ENCODE results near the gene UBE2Z. TPM values are rescaled to one million over a fixed set of nuclear protein-coding genes. Genes with fewer than 3 reads are reported as not detected.

The UBE2Z gene
- total and polyA plus RNA-seq, 2 of the 13 experiments (the other 11 are each of a cell fraction or from before 2014, with no cell fraction given), result 63.2 to 122 TPM

DNA sequence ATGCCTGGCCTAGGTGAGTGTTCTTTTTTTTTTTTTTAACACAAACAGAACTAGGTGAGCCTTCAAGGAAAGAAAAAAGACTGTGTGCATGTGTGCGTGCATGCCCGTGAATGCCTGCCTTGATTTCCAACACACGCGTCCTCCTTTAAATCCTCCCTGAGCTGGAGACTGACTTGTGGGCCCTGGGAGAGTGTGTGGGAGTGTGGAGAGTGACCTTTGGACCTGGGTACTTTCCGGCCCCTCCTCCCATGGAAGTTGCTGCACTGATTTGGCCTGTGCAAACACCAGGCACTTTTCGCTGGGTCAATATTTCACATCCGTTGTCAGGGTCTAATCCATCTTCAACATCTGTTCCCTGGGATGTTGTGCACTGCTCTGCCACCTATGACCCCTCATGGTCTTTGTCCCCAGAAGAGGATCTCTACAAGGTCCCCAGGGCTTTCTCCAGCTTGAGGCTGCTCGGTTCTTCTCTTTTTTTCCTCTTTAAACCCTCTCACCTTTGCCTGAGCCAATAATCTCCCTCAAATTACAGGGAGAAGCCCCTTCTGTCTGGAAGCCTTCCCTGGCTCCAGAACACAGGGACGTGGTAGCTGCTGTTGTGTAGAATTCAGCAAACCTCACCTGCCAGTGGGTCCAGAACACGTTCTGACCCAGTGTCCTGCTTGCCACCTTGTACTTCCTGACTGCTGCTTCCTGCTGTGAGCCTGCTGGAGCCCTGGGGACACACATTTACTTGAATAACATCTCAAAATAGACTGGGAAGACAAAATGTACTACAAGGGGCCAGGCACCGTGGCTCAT lies 36.5 kb upstream of the UBE2Z start (continued):
- TF ChIP-seq PBX3 (CRISPR knock-in tag; IDR thresholded peaks at IDR 0.05; ENCODE audit: borderline replicate concordance), result no peak
- TF ChIP-seq ZNF746 (CRISPR knock-in tag; IDR thresholded peaks at IDR 0.05), result peak; percentile 80; the same call in 1 of the 2 replicates
- no peak for TF ChIP-seq ZNF597 (CRISPR knock-in tag; IDR thresholded peaks at IDR 0.05)
- TF ChIP-seq EZH2 (conservative IDR thresholded peaks at IDR 0.05; ENCODE audit: low read depth, low read length), result no peak
- TF ChIP-seq HIVEP1 (CRISPR knock-in tag; IDR thresholded peaks at IDR 0.05), result peak; percentile 69
- peak; percentile 52 for TF ChIP-seq TAF1 (CRISPR knock-in tag; IDR thresholded peaks at IDR 0.05)
- TF ChIP-seq, protein P1, sequence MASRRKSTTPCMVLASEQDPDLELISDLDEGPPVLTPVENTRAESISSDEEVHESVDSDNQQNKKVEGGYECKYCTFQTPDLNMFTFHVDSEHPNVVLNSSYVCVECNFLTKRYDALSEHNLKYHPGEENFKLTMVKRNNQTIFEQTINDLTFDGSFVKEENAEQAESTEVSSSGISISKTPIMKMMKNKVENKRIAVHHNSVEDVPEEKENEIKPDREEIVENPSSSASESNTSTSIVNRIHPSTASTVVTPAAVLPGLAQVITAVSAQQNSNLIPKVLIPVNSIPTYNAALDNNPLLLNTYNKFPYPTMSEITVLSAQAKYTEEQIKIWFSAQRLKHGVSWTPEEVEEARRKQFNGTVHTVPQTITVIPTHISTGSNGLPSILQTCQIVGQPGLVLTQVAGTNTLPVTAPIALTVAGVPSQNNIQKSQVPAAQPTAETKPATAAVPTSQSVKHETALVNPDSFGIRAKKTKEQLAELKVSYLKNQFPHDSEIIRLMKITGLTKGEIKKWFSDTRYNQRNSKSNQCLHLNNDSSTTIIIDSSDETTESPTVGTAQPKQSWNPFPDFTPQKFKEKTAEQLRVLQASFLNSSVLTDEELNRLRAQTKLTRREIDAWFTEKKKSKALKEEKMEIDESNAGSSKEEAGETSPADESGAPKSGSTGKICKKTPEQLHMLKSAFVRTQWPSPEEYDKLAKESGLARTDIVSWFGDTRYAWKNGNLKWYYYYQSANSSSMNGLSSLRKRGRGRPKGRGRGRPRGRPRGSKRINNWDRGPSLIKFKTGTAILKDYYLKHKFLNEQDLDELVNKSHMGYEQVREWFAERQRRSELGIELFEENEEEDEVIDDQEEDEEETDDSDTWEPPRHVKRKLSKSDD (CRISPR knock-in tag; IDR thresholded peaks at IDR 0.05; ENCODE audit: low read depth), result peak; percentile 88
- TF ChIP-seq ZNF354B (CRISPR knock-in tag; IDR thresholded peaks at IDR 0.05), result no peak; the same call in 1 of the 2 replicates
- TF ChIP-seq, protein P2, sequence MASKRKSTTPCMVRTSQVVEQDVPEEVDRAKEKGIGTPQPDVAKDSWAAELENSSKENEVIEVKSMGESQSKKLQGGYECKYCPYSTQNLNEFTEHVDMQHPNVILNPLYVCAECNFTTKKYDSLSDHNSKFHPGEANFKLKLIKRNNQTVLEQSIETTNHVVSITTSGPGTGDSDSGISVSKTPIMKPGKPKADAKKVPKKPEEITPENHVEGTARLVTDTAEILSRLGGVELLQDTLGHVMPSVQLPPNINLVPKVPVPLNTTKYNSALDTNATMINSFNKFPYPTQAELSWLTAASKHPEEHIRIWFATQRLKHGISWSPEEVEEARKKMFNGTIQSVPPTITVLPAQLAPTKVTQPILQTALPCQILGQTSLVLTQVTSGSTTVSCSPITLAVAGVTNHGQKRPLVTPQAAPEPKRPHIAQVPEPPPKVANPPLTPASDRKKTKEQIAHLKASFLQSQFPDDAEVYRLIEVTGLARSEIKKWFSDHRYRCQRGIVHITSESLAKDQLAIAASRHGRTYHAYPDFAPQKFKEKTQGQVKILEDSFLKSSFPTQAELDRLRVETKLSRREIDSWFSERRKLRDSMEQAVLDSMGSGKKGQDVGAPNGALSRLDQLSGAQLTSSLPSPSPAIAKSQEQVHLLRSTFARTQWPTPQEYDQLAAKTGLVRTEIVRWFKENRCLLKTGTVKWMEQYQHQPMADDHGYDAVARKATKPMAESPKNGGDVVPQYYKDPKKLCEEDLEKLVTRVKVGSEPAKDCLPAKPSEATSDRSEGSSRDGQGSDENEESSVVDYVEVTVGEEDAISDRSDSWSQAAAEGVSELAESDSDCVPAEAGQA (IDR thresholded peaks at IDR 0.05; ENCODE audit: low read depth), result no peak; the same call in 1 of the 2 replicates
- TF ChIP-seq, protein P2 (CRISPR knock-in tag; IDR thresholded peaks at IDR 0.05; ENCODE audit: borderline replicate concordance), result no peak
- peak; percentile 46; the same call in 1 of the 2 replicates for TF ChIP-seq MXD4 (CRISPR knock-in tag; IDR thresholded peaks at IDR 0.05)
- peak; percentile 82; the same call in 1 of the 2 replicates for TF ChIP-seq ZNF605 (CRISPR knock-in tag; IDR thresholded peaks at IDR 0.05)
- TF ChIP-seq ZNF276 (CRISPR knock-in tag; IDR thresholded peaks at IDR 0.05; ENCODE audit: low read depth), result peak; percentile 80
- no peak for TF ChIP-seq ZNF44 (CRISPR knock-in tag; IDR thresholded peaks at IDR 0.05)
- peak; percentile 97 for TF ChIP-seq SPEN (CRISPR knock-in tag; IDR thresholded peaks at IDR 0.05; ENCODE audit: low read depth)

Measured in HepG2 (cell line).